ENCODE data around the gene CACNA1C.

DNA sequence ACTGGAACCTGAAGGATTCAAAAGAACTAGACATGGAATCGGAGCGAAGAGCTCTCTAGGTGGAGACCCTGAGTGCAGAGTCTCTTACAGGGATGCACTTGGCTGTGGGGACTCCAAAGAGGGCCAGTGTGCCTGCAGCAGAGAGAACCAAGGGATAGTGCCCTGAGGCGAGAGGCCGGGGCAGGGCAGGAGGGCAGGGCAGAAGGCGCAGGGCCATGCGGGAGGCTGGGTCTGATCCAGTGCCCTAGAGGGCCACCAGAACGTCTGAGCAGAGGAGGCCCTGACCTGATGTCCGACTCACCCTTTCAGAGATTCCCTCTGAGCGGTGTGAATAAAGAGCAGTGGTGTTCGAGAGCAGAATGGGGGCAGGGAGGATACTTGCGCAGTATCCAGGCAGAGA, 536.6 kb downstream of the CACNA1C start:
- TF ChIP-seq, protein P1, sequence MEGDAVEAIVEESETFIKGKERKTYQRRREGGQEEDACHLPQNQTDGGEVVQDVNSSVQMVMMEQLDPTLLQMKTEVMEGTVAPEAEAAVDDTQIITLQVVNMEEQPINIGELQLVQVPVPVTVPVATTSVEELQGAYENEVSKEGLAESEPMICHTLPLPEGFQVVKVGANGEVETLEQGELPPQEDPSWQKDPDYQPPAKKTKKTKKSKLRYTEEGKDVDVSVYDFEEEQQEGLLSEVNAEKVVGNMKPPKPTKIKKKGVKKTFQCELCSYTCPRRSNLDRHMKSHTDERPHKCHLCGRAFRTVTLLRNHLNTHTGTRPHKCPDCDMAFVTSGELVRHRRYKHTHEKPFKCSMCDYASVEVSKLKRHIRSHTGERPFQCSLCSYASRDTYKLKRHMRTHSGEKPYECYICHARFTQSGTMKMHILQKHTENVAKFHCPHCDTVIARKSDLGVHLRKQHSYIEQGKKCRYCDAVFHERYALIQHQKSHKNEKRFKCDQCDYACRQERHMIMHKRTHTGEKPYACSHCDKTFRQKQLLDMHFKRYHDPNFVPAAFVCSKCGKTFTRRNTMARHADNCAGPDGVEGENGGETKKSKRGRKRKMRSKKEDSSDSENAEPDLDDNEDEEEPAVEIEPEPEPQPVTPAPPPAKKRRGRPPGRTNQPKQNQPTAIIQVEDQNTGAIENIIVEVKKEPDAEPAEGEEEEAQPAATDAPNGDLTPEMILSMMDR (IDR thresholded peaks at IDR 0.05), result no peak
- TF ChIP-seq EZH2 (IDR thresholded peaks at IDR 0.05; ENCODE audit: borderline replicate concordance, insufficient read depth, low read depth, low read length, poor library complexity, severe bottlenecking), result no peak

All from B cell (primary cell).